IMR-90 (cell line): ENCODE data around the gene MAST3. TPM values are rescaled to one million over a fixed set of nuclear protein-coding genes. Genes with fewer than 3 reads are reported as not detected.

Source experiments
- ATAC-seq: fragments of 200-7000 bp; cut with Tn5 transposase; 2 replicates; pipeline ENCODE4 v1.9.1; 2020; ENCODE audit warnings: low read depth, mild to moderate bottlenecking, moderate library complexity
- BruUV-seq: library from RNA; stranded (reverse); fragments of 400-500 nt; replicated peaks from 2 replicates; lab custom pipeline; 2021; lab: Mats Ljungman, UMichigan
- CTCF ChIA-PET: fragments of 300-600 bp; formaldehyde crosslinking; extraction: SDS; loops from one replicate; lab custom pipeline; 2021; ENCODE audit warnings: antibody characterized with exemption; lab: Yijun Ruan, JAX
- POLR2A ChIA-PET: fragments of 300-600 bp; sonication (Branson Sonifier 250); formaldehyde crosslinking; loops from one replicate; lab custom pipeline; 2022; ENCODE audit warnings: antibody characterized with exemption; ENCODE audit not compliant: unreplicated experiment; lab: Charles Lee
- DNase-seq: peaks from one replicate; pipeline ENCODE4 v3.0.0; 2013
- H2AFZ ChIP-seq: replicated peaks from 2 replicates; pipeline ENCODE3; 2013; ENCODE audit warnings: low read length, mild to moderate bottlenecking; ENCODE audit not compliant: poor library complexity
- H2AK5ac ChIP-seq: 2 replicates; pipeline ENCODE4 v1.6.1; 2013; ENCODE audit warnings: low read depth, low read length, inconsistent platforms
- H2AK9ac ChIP-seq: replicated peaks from 2 replicates; pipeline ENCODE3; 2013; ENCODE audit warnings: mild to moderate bottlenecking, low read depth, low read length, moderate library complexity; ENCODE audit not compliant: poor library complexity
- H2BK120ac ChIP-seq: 2 replicates; pipeline ENCODE4 v1.6.1; 2013; ENCODE audit warnings: low read depth, low read length, inconsistent platforms
- H2BK15ac ChIP-seq: 3 replicates; pipeline ENCODE4 v1.6.1; 2013; ENCODE audit warnings: low read depth, low read length, inconsistent platforms
- H2BK20ac ChIP-seq: 2 replicates; pipeline ENCODE4 v1.6.1; 2013; ENCODE audit warnings: low read depth, mild to moderate bottlenecking, inconsistent platforms, low read length, moderate library complexity
- H2BK5ac ChIP-seq: 2 replicates; pipeline ENCODE4 v1.6.1; 2013; ENCODE audit warnings: mild to moderate bottlenecking, low read depth, low read length, inconsistent platforms; ENCODE audit not compliant: poor library complexity, severe bottlenecking
- H3K14ac ChIP-seq: replicated peaks from 2 replicates; pipeline ENCODE4 v1.6.1; 2013; ENCODE audit warnings: low read depth, low read length, inconsistent platforms
- H3K18ac ChIP-seq: 2 replicates; pipeline ENCODE4 v1.6.1; 2013; ENCODE audit warnings: low read depth, low read length, control low read depth
- H3K23ac ChIP-seq: 2 replicates; pipeline ENCODE4 v1.6.1; 2013; ENCODE audit warnings: low read depth, low read length, inconsistent platforms
- H3K27ac ChIP-seq: 2 replicates; pipeline ENCODE4 v1.5.1; 2013; ENCODE audit warnings: mild to moderate bottlenecking, control low read depth, low read length; ENCODE audit not compliant: insufficient read depth
- H3K27me3 ChIP-seq: 2 replicates; pipeline ENCODE4 v1.6.1; 2013; ENCODE audit warnings: low read length; ENCODE audit not compliant: control insufficient read depth, insufficient read depth
- H3K36me3 ChIP-seq: 2 replicates; pipeline ENCODE4 v1.6.1; 2013; ENCODE audit warnings: low read length, mixed read lengths; ENCODE audit not compliant: control insufficient read depth, insufficient read depth
- H3K4ac ChIP-seq: 2 replicates; pipeline ENCODE4 v1.6.1; 2013; ENCODE audit warnings: low read depth, low read length, inconsistent platforms
- H3K4me1 ChIP-seq: 2 replicates; pipeline ENCODE4 v1.6.1; 2013; ENCODE audit warnings: low read length, mixed read lengths; ENCODE audit not compliant: control insufficient read depth, insufficient read depth
- H3K4me2 ChIP-seq: 2 replicates; pipeline ENCODE4 v1.6.1; 2013; ENCODE audit warnings: low read depth, mild to moderate bottlenecking, control low read depth, low read length, moderate library complexity
- H3K4me3 ChIP-seq: 2 replicates; pipeline ENCODE4 v1.5.1; 2013; ENCODE audit warnings: low read depth, mild to moderate bottlenecking, control low read depth, low read length, moderate library complexity; ENCODE audit not compliant: insufficient read depth
- H3K56ac ChIP-seq: 2 replicates; pipeline ENCODE4 v1.6.1; 2013; ENCODE audit warnings: low read length, inconsistent platforms; ENCODE audit not compliant: insufficient read depth; ENCODE audit errors: extremely low read depth
- H3K79me1 ChIP-seq, 2 experiments: 2 replicates each; pipeline ENCODE4 v1.6.1; 2013; ENCODE audit warnings: low read length in 2 of 2, inconsistent platforms in 1 of 2, low read depth in 1 of 2
- H3K9ac ChIP-seq: 2 replicates; pipeline ENCODE4 v1.6.1; 2013; ENCODE audit warnings: low read depth, low read length, control low read depth
- H3K9me1 ChIP-seq: 2 replicates; pipeline ENCODE4 v1.6.1; 2013; ENCODE audit warnings: low read length, inconsistent platforms; ENCODE audit not compliant: insufficient read depth
- H3K9me3 ChIP-seq: 2 replicates; pipeline ENCODE4 v1.6.1; 2013; ENCODE audit warnings: low read length; ENCODE audit not compliant: control insufficient read depth, insufficient read depth
- H4K20me1 ChIP-seq: 2 replicates; pipeline ENCODE4 v1.6.1; 2013; ENCODE audit warnings: low read length, inconsistent platforms; ENCODE audit not compliant: insufficient read depth
- H4K5ac ChIP-seq: 2 replicates; pipeline ENCODE4 v1.6.1; 2013; ENCODE audit warnings: mild to moderate bottlenecking, low read depth, low read length, control low read depth
- H4K8ac ChIP-seq, 2 experiments: 2 replicates each; pipeline ENCODE4 v1.6.1; 2013; ENCODE audit warnings: low read depth in 2 of 2, low read length in 2 of 2, control low read depth in 1 of 2, inconsistent platforms in 1 of 2
- H4K91ac ChIP-seq: 2 replicates; pipeline ENCODE4 v1.6.1; 2013; ENCODE audit warnings: low read depth, low read length, inconsistent platforms; ENCODE audit not compliant: insufficient read depth
- CHD1 ChIP-seq: IDR thresholded peaks from 2 replicates; pipeline ENCODE4 v1.6.1; 2012; ENCODE audit warnings: low read depth, low read length, improper control_type of control experiment
- CTCF ChIP-seq: conservative IDR thresholded peaks from 2 replicates; pipeline ENCODE4 v1.5.1; 2012; ENCODE audit warnings: mild to moderate bottlenecking, low read depth, low read length, improper control_type of control experiment
- NFE2L2 ChIP-seq: fragments of 150-350 bp; IDR thresholded peaks from 2 replicates; pipeline ENCODE4 v1.6.1; 2016; ENCODE audit warnings: low read depth, mild to moderate bottlenecking, low read length
- RCOR1 ChIP-seq: IDR thresholded peaks from 2 replicates; pipeline ENCODE4 v1.6.1; 2012; ENCODE audit warnings: mild to moderate bottlenecking, low read length, improper control_type of control experiment; ENCODE audit not compliant: insufficient replicate concordance
- SMC3 ChIP-seq: fragments of 150-350 bp; IDR thresholded peaks from 2 replicates; pipeline ENCODE4 v1.6.1; 2016; ENCODE audit warnings: low read depth, mild to moderate bottlenecking, antibody characterized with exemption, low read length, moderate library complexity
- WGBS, 2 experiments: methylation state at CpG; one replicate each; pipeline versions ENCODE4 v1.1.5 to v1.1.7; 2013; ENCODE audit warnings: missing lambda C conversion rate in 2 of 2; ENCODE audit not compliant: insufficient read length in 1 of 2; ENCODE audit errors: extremely low coverage in 2 of 2; 5-methylcytosine and 5-hydroxymethylcytosine counted together
- dilution Hi-C: fragments of 300-500 bp; cut with HindIII; formaldehyde crosslinking; loops from one replicate; pipeline ENCODE4 v1.14.3; 2018; ENCODE audit warnings: low sequenced_read_pairs; ENCODE audit not compliant: unreplicated experiment
- in situ Hi-C: fragments of 300-500 bp; cut with MboI; formaldehyde crosslinking; loops from 3 replicates; pipeline ENCODE4 v1.14.3; 2019; ENCODE audit warnings: low sequenced_read_pairs, inconsistent platforms, mixed read lengths
- intact Hi-C: fragments of 100-400 bp; cut with micrococcal nuclease; formaldehyde crosslinking; loops from 2 replicates; pipeline ENCODE4 v1.10.0; 2022
- polyA plus RNA-seq, 3 experiments: library from polyadenylated mRNA; depleted of rRNA; stranded (reverse); fragments of >200 nt; gene quantifications; 2 replicates each; pipeline ENCODE4 v1.2.3, GENCODE V29; 2012; ENCODE audit warnings: low replicate concordance in 1 of 3
- total RNA-seq: library from RNA; depleted of rRNA; stranded (reverse); fragments of >200 nt; gene quantifications from 2 replicates; pipeline ENCODE4 v1.2.3, GENCODE V29; 2012

Gene MAST3
- total and polyA plus RNA-seq, 2 of the 4 experiments (the other 2 are of a cell fraction): 1.3 to 4.3 TPM

- POLR2A ChIA-PET: no interaction called here
- no peak for ATAC-seq
- H3K14ac ChIP-seq: no peak overlapping the region
Measured at GRCh38 chr19:18049385-18049784, 48.2 kb upstream of the MAST3 start.

More at GRCh38 chr19:18049385-18049784, 48.2 kb upstream of the MAST3 start:
- peaks cover 9% of the 10 kb centered on the region for H3K9me1 ChIP-seq
- WGBS, 2 experiments: 60% methylated on average over 1 of the region's 10 CpGs; no CpG with 5 or more reads in 1 of the 2 experiments
- no peak overlapping the region for H3K27ac ChIP-seq
- CTCF ChIA-PET: interaction anchor here (0.9 kb wide), 1 partner anchor 42 kb away, joined by 3 read pairs; the partner anchor contains the start of gene ARRDC2
- no peak overlapping the region for H4K5ac ChIP-seq
- H3K4me3 ChIP-seq: no peak overlapping the region
- no TSS peak for BruUV-seq
- H3K56ac ChIP-seq: no peak overlapping the region
- peak overlapping the region in 1 of 2 experiments; percentile 23; a peak in 1 of 4 replicates for H4K8ac ChIP-seq
- H3K18ac ChIP-seq: no peak overlapping the region
- H2AK9ac ChIP-seq: no peak overlapping the region
- TF ChIP-seq CHD1 (no peak), NFE2L2 (no peak), CTCF (no peak), SMC3 (no peak), RCOR1 (no peak)
- H3K79me1 ChIP-seq: no peaks in the 10 kb centered on the region
- H4K20me1 ChIP-seq: no peaks in the 10 kb centered on the region
- no peak overlapping the region for H3K4me2 ChIP-seq
- no peak overlapping the region for H4K91ac ChIP-seq
- no peaks in the 10 kb centered on the region for H3K9me3 ChIP-seq
- H2BK120ac ChIP-seq: peak overlapping the region; percentile 57
- in situ Hi-C loops: no loop called here
- no peak overlapping the region for H3K4ac ChIP-seq
- no peaks in the 10 kb centered on the region for H3K36me3 ChIP-seq
- H3K23ac ChIP-seq: no peak overlapping the region
- H3K4me1 ChIP-seq: peaks cover 14% of the 10 kb centered on the region
- H2BK15ac ChIP-seq: no peak overlapping the region; the same call in 2 of the 3 replicates
- dilution Hi-C loops: no loop called here
- intact Hi-C loops: no loop called here
- H2AFZ ChIP-seq: peak overlapping the region; percentile 57
- H2BK5ac ChIP-seq: no peak overlapping the region
- 0 out of 2 replicates have a peak overlapping the region, but pooled peaks have one; percentile 43 for H2BK20ac ChIP-seq
- 0 out of 2 replicates have a peak overlapping the region, but pooled peaks have one; percentile 10 for H2AK5ac ChIP-seq
- no peak overlapping the region for H3K9ac ChIP-seq
- no peaks in the 10 kb centered on the region; the same call in 1 of the 2 replicates for H3K27me3 ChIP-seq
- DNase-seq: peak; percentile 25
